MCF 10A (cell line): ENCODE data around the gene TBXAS1. TPM values are rescaled to one million over a fixed set of nuclear protein-coding genes. Genes with fewer than 3 reads are reported as not detected.

Experiments used
- BruUV-seq: library from RNA; stranded (reverse); fragments of 400-500 nt; replicated peaks from 2 replicates; lab custom pipeline; 2021; lab: Mats Ljungman, UMichigan
- CTCF ChIA-PET: fragments of 300-600 bp; sonication (Branson Sonifier 250); formaldehyde crosslinking; extraction: SDS; loops from one replicate; lab custom pipeline; 2021; ENCODE audit warnings: antibody characterized with exemption, inconsistent platforms; lab: Yijun Ruan, JAX
- POLR2A ChIA-PET: fragments of 300-600, 350-650 bp; sonication (Branson Sonifier 250); formaldehyde crosslinking; extraction: SDS; loops from one replicate; lab custom pipeline; 2020; ENCODE audit warnings: antibody characterized with exemption, inconsistent platforms; lab: Yijun Ruan, JAX
- DNase-seq: peaks from one replicate; pipeline ENCODE4 v3.0.0-alpha.2; 2018; ENCODE audit not compliant: unreplicated experiment
- H3K27ac Mint-ChIP-seq: one replicate; pipeline ENCODE4 v1.8.0; 2022; ENCODE audit warnings: mild to moderate bottlenecking, low read depth, mixed read lengths; ENCODE audit not compliant: unreplicated experiment
- H3K27me3 Mint-ChIP-seq: one replicate; pipeline ENCODE4 v1.8.0; 2022; ENCODE audit warnings: mixed read lengths; ENCODE audit not compliant: insufficient read depth, unreplicated experiment
- H3K36me3 Mint-ChIP-seq: one replicate; pipeline ENCODE4 v1.8.0; 2022; ENCODE audit warnings: mild to moderate bottlenecking, moderate library complexity, mixed read lengths; ENCODE audit not compliant: insufficient read depth, unreplicated experiment
- H3K4me1 Mint-ChIP-seq: one replicate; pipeline ENCODE4 v1.8.0; 2022; ENCODE audit warnings: mixed read lengths; ENCODE audit not compliant: insufficient read depth, unreplicated experiment
- H3K4me3 Mint-ChIP-seq: one replicate; pipeline ENCODE4 v1.8.0; 2022; ENCODE audit warnings: mild to moderate bottlenecking, moderate library complexity, mixed read lengths; ENCODE audit not compliant: unreplicated experiment
- H3K9me3 Mint-ChIP-seq: one replicate; pipeline ENCODE4 v1.8.0; 2022; ENCODE audit warnings: mixed read lengths; ENCODE audit not compliant: unreplicated experiment
- CTCF ChIP-seq: fragments of 200-600 bp; IDR thresholded peaks from one replicate; pipeline ENCODE4 v1.8.0; 2022; ENCODE audit warnings: antibody characterized with exemption, mild to moderate bottlenecking; ENCODE audit not compliant: unreplicated experiment
- intact Hi-C: fragments of 100-400 bp; cut with micrococcal nuclease; formaldehyde crosslinking; loops from 2 replicates; pipeline ENCODE4 v1.14.1; 2022
- total RNA-seq: library from RNA; stranded (reverse); gene quantifications from 2 replicates; pipeline ENCODE4 v1.2.3, GENCODE V29; 2022

The TBXAS1 gene
- total RNA-seq, 1 experiment from 2014 or later: 1.5 TPM

- intact Hi-C loops: no loop called here
- ChIA-PET POLR2A (no interaction called here), CTCF (no interaction called here)
- Mint-ChIP-seq H3K4me3 (no peak overlapping the region), H3K9me3 (no peaks in the 10 kb centered on the region), H3K4me1 (peaks cover 11% of the 10 kb centered on the region), H3K27ac (no peak overlapping the region), H3K27me3 (no peaks in the 10 kb centered on the region), H3K36me3 (peaks cover 31% of the 10 kb centered on the region)
- no peak for TF ChIP-seq CTCF
- DNase-seq: no peak
- no TSS peak for BruUV-seq
Measured at GRCh38 chr7:140051820-140052219, 222.8 kb downstream of the TBXAS1 start.

- no peaks in the 10 kb centered on the region for H3K9me3 Mint-ChIP-seq
- ChIA-PET CTCF (interaction anchor here (0.6 kb wide), 1 partner anchor 330 kb away, joined by 5 read pairs; no protein-coding TSS in a partner anchor), POLR2A (no interaction called here)
- no peak overlapping the region for H3K27ac Mint-ChIP-seq
- peaks cover 23% of the 10 kb centered on the region for H3K4me1 Mint-ChIP-seq
- no TSS peak for BruUV-seq
- intact Hi-C loops: no loop called here
- TF ChIP-seq CTCF: no peak
- H3K27me3 Mint-ChIP-seq: no peaks in the 10 kb centered on the region
- no peak for DNase-seq
- H3K4me3 Mint-ChIP-seq: no peak overlapping the region
- peaks cover 31% of the 10 kb centered on the region for H3K36me3 Mint-ChIP-seq
Measured at GRCh38 chr7:140053812-140054539, 224.9 kb downstream of the TBXAS1 start.

- no peak overlapping the region for H3K27ac Mint-ChIP-seq
- ChIA-PET CTCF (interaction anchor here (0.6 to 1.1 kb wide), 2 partner anchors 331 to 408 kb away, joined by 3 to 5 read pairs; no protein-coding TSS in a partner anchor), POLR2A (interaction anchor here (0.6 kb wide), 1 partner anchor 43 kb away, joined by 3 read pairs; no protein-coding TSS in a partner anchor)
- no TSS peak for BruUV-seq
- no peaks in the 10 kb centered on the region for H3K9me3 Mint-ChIP-seq
- TF ChIP-seq CTCF: no peak
- peaks cover 31% of the 10 kb centered on the region for H3K36me3 Mint-ChIP-seq
- no peak overlapping the region for H3K4me3 Mint-ChIP-seq
- H3K4me1 Mint-ChIP-seq: peaks cover 28% of the 10 kb centered on the region
- no peaks in the 10 kb centered on the region for H3K27me3 Mint-ChIP-seq
- no peak for DNase-seq
- intact Hi-C loops: no loop called here
Measured at GRCh38 chr7:140054751-140055150, 225.7 kb downstream of the TBXAS1 start.

- TF ChIP-seq CTCF: no peak
- intact Hi-C loops: no loop called here
- POLR2A ChIA-PET: no interaction called here
Measured at GRCh38 chr7:140055833-140056232, 226.8 kb downstream of the TBXAS1 start.

More at GRCh38 chr7:140055833-140056232, 226.8 kb downstream of the TBXAS1 start:
- H3K4me1 Mint-ChIP-seq: peaks cover 30% of the 10 kb centered on the region
- H3K27me3 Mint-ChIP-seq: no peaks in the 10 kb centered on the region
- CTCF ChIA-PET: no interaction called here
- H3K4me3 Mint-ChIP-seq: no peak overlapping the region
- BruUV-seq: no TSS peak
- no peaks in the 10 kb centered on the region for H3K9me3 Mint-ChIP-seq
- no peak overlapping the region for H3K27ac Mint-ChIP-seq
- no peak for DNase-seq
- peaks cover 31% of the 10 kb centered on the region for H3K36me3 Mint-ChIP-seq
